Kidney epithelial cell (primary cell): ENCODE results near the gene CYLD. TPM values are rescaled to one million over a fixed set of nuclear protein-coding genes. Genes with fewer than 3 reads are reported as not detected.

Source experiments
- DNase-seq: peaks from one replicate; pipeline ENCODE4 v3.0.0-alpha.2; 2010; ENCODE audit warnings: low read depth
- H3K27me3 ChIP-seq: 2 replicates; pipeline ENCODE4 v1.6.0; 2011; ENCODE audit warnings: low read length; ENCODE audit not compliant: control insufficient read depth, insufficient read depth
- H3K36me3 ChIP-seq: 2 replicates; pipeline ENCODE4 v1.5.1; 2011; ENCODE audit warnings: low read length; ENCODE audit not compliant: control insufficient read depth, insufficient read depth
- H3K4me3 ChIP-seq: 2 replicates; pipeline ENCODE4 v1.5.1; 2011; ENCODE audit warnings: low read depth, mild to moderate bottlenecking, control low read depth, low read length
- CTCF ChIP-seq: IDR thresholded peaks from 2 replicates; pipeline ENCODE4 v1.5.1; 2011; ENCODE audit warnings: mild to moderate bottlenecking, moderate library complexity, low read length, control low read depth, inconsistent platforms; ENCODE audit not compliant: insufficient read depth, poor library complexity, severe bottlenecking
- total RNA-seq: library from RNA; depleted of rRNA; stranded (reverse); fragments of >200 nt; gene quantifications from 2 replicates; pipeline ENCODE4 v1.2.3, GENCODE V29; 2015

CYLD gene
- total RNA-seq, 1 donor from 2014 or later: 21.5 TPM

GRCh38 chr16:50696126-50696525 is 45.8 kb upstream of the CYLD start:
- no peak for DNase-seq
- Histone ChIP-seq H3K4me3 (no peak overlapping the region), H3K27me3 (peaks cover 18% of the 10 kb centered on the region), H3K36me3 (no peaks in the 10 kb centered on the region)
- no peak for TF ChIP-seq CTCF

GRCh38 chr16:50696575-50697420 is 45.1 kb upstream of the CYLD start:
- H3K27me3 ChIP-seq: peaks cover 18% of the 10 kb centered on the region
- H3K4me3 ChIP-seq: no peak overlapping the region
- no peak for TF ChIP-seq CTCF
- no peak for DNase-seq
- no peaks in the 10 kb centered on the region for H3K36me3 ChIP-seq

- H3K36me3 ChIP-seq: no peaks in the 10 kb centered on the region
- no peak overlapping the region for H3K4me3 ChIP-seq
- DNase-seq: no peak
- no peak for TF ChIP-seq CTCF
- H3K27me3 ChIP-seq: peaks cover 18% of the 10 kb centered on the region
Measured at GRCh38 chr16:50697421-50697715, 44.5 kb upstream of the CYLD start.

GRCh38 chr16:50697881-50698767 is 43.8 kb upstream of the CYLD start:
- Histone ChIP-seq H3K4me3 (no peak overlapping the region), H3K36me3 (no peaks in the 10 kb centered on the region), H3K27me3 (peaks cover 13% of the 10 kb centered on the region)
- DNase-seq: no peak
- no peak for TF ChIP-seq CTCF

- Histone ChIP-seq H3K27me3 (no peaks in the 10 kb centered on the region), H3K36me3 (no peaks in the 10 kb centered on the region), H3K4me3 (no peak overlapping the region)
- TF ChIP-seq CTCF: no peak
- no peak for DNase-seq
Measured at GRCh38 chr16:50699326-50700159, 42.3 kb upstream of the CYLD start.
